ENCODE data around the gene S100A11.

Gene S100A11

GRCh38 chr1:152009691-152010090, 27.1 kb downstream of the S100A11 start:
- Histone ChIP-seq H3K36me3 (ENCODE audit: insufficient read depth) (no peaks in the 10 kb centered on the region), H3K27ac (no peak overlapping the region), H3K9ac (no peak overlapping the region), H3K4me2 (no peak overlapping the region), H3K79me2 (ENCODE audit: insufficient read depth, low read depth) (no peaks in the 10 kb centered on the region), H3K4me1 (ENCODE audit: low read depth, poor library complexity, severe bottlenecking) (peaks cover 7% of the 10 kb centered on the region), H3K4me3 (IDR thresholded peaks at IDR 0.05; ENCODE audit: insufficient read depth, low read depth, low read length) (no peak overlapping the region), H4K20me1 (ENCODE audit: insufficient read depth) (no peaks in the 10 kb centered on the region), H2AFZ (ENCODE audit: low read depth) (no peak overlapping the region), H3K27me3 (ENCODE audit: insufficient read depth, low read depth) (no peaks in the 10 kb centered on the region)
- TF ChIP-seq CTCF (conservative IDR thresholded peaks at IDR 0.05; ENCODE audit: low read depth, low read length), result no peak

DNA sequence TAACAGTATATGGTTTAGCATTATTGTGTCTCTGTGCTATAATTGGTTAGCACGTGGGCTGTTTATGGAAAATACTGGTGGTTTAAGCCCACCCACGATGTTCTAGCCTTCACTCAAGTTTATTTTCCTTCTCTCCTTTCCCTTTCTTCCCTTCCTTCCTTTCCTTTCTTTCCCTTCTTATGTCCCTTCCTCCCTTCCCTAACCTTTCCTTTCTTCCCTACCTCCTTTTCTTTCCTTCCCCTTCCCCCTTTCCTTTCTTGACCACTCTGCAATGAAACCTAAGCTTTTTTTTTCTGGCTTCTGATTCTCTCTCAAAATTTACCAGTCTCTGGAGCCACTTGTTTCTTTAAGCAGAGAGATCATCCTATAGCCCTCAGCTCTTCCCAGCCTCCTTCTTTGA, 29.8 kb downstream of the S100A11 start:
- H4K20me1 ChIP-seq (ENCODE audit: insufficient read depth), result no peaks in the 10 kb centered on the region
- TF ChIP-seq CTCF (conservative IDR thresholded peaks at IDR 0.05; ENCODE audit: low read depth, low read length), result no peak
- no peaks in the 10 kb centered on the region for H3K27me3 ChIP-seq (ENCODE audit: insufficient read depth, low read depth)
- no peaks in the 10 kb centered on the region for H3K79me2 ChIP-seq (ENCODE audit: insufficient read depth, low read depth)
- H3K9ac ChIP-seq, result no peak overlapping the region
- no peak overlapping the region for H3K4me2 ChIP-seq
- H3K4me3 ChIP-seq (IDR thresholded peaks at IDR 0.05; ENCODE audit: insufficient read depth, low read depth, low read length), result no peak overlapping the region
- H3K4me1 ChIP-seq (ENCODE audit: low read depth, poor library complexity, severe bottlenecking), result peaks cover 11% of the 10 kb centered on the region
- no peak overlapping the region for H2AFZ ChIP-seq (ENCODE audit: low read depth)
- no peaks in the 10 kb centered on the region for H3K36me3 ChIP-seq (ENCODE audit: insufficient read depth)
- no peak overlapping the region for H3K27ac ChIP-seq

GRCh38 chr1:152005360-152005912, 31.4 kb downstream of the S100A11 start:
- no peak for TF ChIP-seq CTCF (conservative IDR thresholded peaks at IDR 0.05; ENCODE audit: low read depth, low read length)
- H3K36me3 ChIP-seq (ENCODE audit: insufficient read depth), result no peaks in the 10 kb centered on the region
- H3K4me2 ChIP-seq, result no peak overlapping the region
- H3K79me2 ChIP-seq (ENCODE audit: insufficient read depth, low read depth), result no peaks in the 10 kb centered on the region
- peaks cover 26% of the 10 kb centered on the region for H3K4me1 ChIP-seq (ENCODE audit: low read depth, poor library complexity, severe bottlenecking)
- H3K27me3 ChIP-seq (ENCODE audit: insufficient read depth, low read depth), result no peaks in the 10 kb centered on the region
- no peak overlapping the region for H3K4me3 ChIP-seq (IDR thresholded peaks at IDR 0.05; ENCODE audit: insufficient read depth, low read depth, low read length)
- no peaks in the 10 kb centered on the region for H4K20me1 ChIP-seq (ENCODE audit: insufficient read depth)
- H3K27ac ChIP-seq, result no peak overlapping the region
- H3K9ac ChIP-seq, result no peak overlapping the region
- H2AFZ ChIP-seq (ENCODE audit: low read depth), result no peak overlapping the region

DNA sequence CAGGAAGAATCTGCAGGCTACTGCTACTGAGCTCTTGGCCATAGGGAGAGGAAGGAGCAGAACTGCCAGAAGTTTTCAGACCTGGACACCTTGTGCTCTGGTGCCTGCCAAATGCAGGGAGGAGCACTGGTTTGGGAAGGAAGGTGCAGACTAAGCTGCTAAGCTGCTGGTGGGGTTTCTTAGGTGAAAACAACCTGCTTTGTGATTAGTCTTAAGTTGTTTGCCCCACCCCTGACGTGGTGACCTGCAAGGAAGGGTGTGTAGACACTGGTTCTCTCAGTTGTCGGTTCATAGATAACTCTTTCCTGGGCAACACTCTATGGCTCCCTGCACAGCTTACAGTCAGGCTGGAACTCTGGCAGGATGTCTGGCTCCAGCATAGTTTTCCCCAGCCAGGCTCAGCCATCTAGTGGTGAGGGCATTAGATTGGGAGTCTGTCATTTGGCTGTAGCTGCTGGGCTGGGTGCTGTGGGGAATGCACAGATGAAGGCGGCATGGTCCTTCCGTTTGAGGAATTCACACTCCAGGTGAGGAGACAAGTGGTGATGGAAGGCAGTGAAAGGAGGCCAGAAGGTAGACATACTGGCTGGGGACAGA, 32.9 kb downstream of the S100A11 start:
- Histone ChIP-seq H3K36me3 (ENCODE audit: insufficient read depth) (no peaks in the 10 kb centered on the region), H3K4me2 (no peak overlapping the region), H2AFZ (ENCODE audit: low read depth) (no peak overlapping the region), H3K27me3 (ENCODE audit: insufficient read depth, low read depth) (no peaks in the 10 kb centered on the region), H3K4me3 (IDR thresholded peaks at IDR 0.05; ENCODE audit: insufficient read depth, low read depth, low read length) (no peak overlapping the region), H3K9ac (no peak overlapping the region), H3K4me1 (ENCODE audit: low read depth, poor library complexity, severe bottlenecking) (peaks cover 26% of the 10 kb centered on the region), H3K27ac (no peak overlapping the region), H3K79me2 (ENCODE audit: insufficient read depth, low read depth) (no peaks in the 10 kb centered on the region), H4K20me1 (ENCODE audit: insufficient read depth) (no peaks in the 10 kb centered on the region)
- TF ChIP-seq CTCF (conservative IDR thresholded peaks at IDR 0.05; ENCODE audit: low read depth, low read length), result 0 out of 2 replicates have a peak, but pooled peaks have one; percentile 34

Measured in KMS-11 (cell line).